Astrocyte of the cerebellum (primary cell): ENCODE results near the gene GHDC.
A peak's percentile ranks its signal among the peaks of the same experiment; 100 is the strongest.
"Not testable (repeated sequence)": the region's sequence is repeated elsewhere in the genome, so short reads cannot be mapped to it uniquely, and the experiment has no call there.

ENCODE experiments used
- DNase-seq: peaks from one replicate; pipeline ENCODE4 v3.0.0-alpha.2; 2011; ENCODE audit warnings: low read depth
- H3K4me3 ChIP-seq: 2 replicates; pipeline ENCODE4 v1.5.1; 2011; ENCODE audit warnings: mild to moderate bottlenecking, low read depth, low read length, moderate library complexity
- CTCF ChIP-seq: IDR thresholded peaks from 2 replicates; pipeline ENCODE4 v1.5.1; 2012; ENCODE audit warnings: low read length, low read depth, moderate library complexity, mild to moderate bottlenecking; ENCODE audit errors: missing control alignments
- in situ Hi-C: cut with HindIII; loops from 2 replicates; pipeline ENCODE4 v1.10.0; 2017; ENCODE audit warnings: low sequenced_read_pairs

GHDC gene

GRCh38 chr17:42155614-42156045 lies 38.7 kb downstream of the GHDC start:
- no peak for TF ChIP-seq CTCF
- H3K4me3 ChIP-seq, result peak overlapping the region; percentile 100
- in situ Hi-C loops, result no loop called here
- no peak for DNase-seq

GRCh38 chr17:42153919-42154742 lies 40.2 kb downstream of the GHDC start:
- in situ Hi-C loops, result no loop called here
- TF ChIP-seq CTCF, result no peak
- DNase-seq, result no peak
- H3K4me3 ChIP-seq, result peak overlapping the region; percentile 100

GRCh38 chr17:42146911-42147607 lies 47.2 kb downstream of the GHDC start:
- no peak for TF ChIP-seq CTCF
- H3K4me3 ChIP-seq, result no peak overlapping the region
- in situ Hi-C loops, result no loop called here
- no peak for DNase-seq

GRCh38 chr17:42143138-42143537 lies 51.2 kb downstream of the GHDC start:
- in situ Hi-C loops, DNase-seq, H3K4me3 ChIP-seq: not testable (repeated sequence)

- TF ChIP-seq CTCF, result no peak
- in situ Hi-C loops, result no loop called here
- no peak overlapping the region for H3K4me3 ChIP-seq
- no peak for DNase-seq
Measured at GRCh38 chr17:42142371-42142896, 51.9 kb downstream of the GHDC start.

- no peak for TF ChIP-seq CTCF
- H3K4me3 ChIP-seq, result no peak overlapping the region
- in situ Hi-C loops, result no loop called here
- no peak for DNase-seq
Measured at GRCh38 chr17:42141382-42141781, 52.9 kb downstream of the GHDC start.

- H3K4me3 ChIP-seq, DNase-seq, in situ Hi-C loops: not testable (repeated sequence)
Measured at GRCh38 chr17:42140690-42141089, 53.6 kb downstream of the GHDC start.
